GM12865 (cell line): ENCODE results near the gene TUBB.

Experiments used
- DNase-seq: peaks from one replicate; pipeline ENCODE4 v3.0.0; 2010; ENCODE audit warnings: low read depth
- H3K4me3 ChIP-seq: 2 replicates; pipeline ENCODE4 v1.5.1; 2011; ENCODE audit warnings: mild to moderate bottlenecking, low read depth, low read length, control low read depth
- TF ChIP-seq, protein P1 (sequence below): IDR thresholded peaks from 2 replicates; pipeline ENCODE4 v1.5.1; 2011; ENCODE audit warnings: low read length, control low read depth, low read depth, inconsistent platforms; ENCODE audit not compliant: insufficient read depth; ENCODE audit errors: missing control alignments

The TUBB gene

DNA sequence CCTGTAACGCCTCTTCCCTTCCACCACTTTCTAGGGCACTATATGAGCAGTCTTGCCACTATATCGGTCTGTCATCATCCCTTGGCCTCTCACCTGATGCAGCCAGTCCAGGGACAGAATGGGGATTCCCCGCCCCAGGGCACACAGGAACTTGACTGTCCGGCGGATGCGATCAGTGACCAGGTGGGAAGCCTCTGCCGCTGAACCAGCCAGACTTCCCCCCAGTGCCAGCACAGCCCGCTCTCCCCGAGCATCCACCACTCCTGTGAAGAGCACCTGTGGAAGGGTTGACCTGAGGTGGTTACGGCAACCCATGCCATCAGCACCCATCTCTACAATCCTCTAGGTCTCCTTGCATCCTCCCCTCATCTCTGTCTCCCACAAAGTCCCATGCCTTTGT, 17.1 kb upstream of the TUBB start:
- no peak for DNase-seq
- no peak overlapping the region for H3K4me3 ChIP-seq
- TF ChIP-seq, protein P1, sequence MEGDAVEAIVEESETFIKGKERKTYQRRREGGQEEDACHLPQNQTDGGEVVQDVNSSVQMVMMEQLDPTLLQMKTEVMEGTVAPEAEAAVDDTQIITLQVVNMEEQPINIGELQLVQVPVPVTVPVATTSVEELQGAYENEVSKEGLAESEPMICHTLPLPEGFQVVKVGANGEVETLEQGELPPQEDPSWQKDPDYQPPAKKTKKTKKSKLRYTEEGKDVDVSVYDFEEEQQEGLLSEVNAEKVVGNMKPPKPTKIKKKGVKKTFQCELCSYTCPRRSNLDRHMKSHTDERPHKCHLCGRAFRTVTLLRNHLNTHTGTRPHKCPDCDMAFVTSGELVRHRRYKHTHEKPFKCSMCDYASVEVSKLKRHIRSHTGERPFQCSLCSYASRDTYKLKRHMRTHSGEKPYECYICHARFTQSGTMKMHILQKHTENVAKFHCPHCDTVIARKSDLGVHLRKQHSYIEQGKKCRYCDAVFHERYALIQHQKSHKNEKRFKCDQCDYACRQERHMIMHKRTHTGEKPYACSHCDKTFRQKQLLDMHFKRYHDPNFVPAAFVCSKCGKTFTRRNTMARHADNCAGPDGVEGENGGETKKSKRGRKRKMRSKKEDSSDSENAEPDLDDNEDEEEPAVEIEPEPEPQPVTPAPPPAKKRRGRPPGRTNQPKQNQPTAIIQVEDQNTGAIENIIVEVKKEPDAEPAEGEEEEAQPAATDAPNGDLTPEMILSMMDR = no peak

DNA sequence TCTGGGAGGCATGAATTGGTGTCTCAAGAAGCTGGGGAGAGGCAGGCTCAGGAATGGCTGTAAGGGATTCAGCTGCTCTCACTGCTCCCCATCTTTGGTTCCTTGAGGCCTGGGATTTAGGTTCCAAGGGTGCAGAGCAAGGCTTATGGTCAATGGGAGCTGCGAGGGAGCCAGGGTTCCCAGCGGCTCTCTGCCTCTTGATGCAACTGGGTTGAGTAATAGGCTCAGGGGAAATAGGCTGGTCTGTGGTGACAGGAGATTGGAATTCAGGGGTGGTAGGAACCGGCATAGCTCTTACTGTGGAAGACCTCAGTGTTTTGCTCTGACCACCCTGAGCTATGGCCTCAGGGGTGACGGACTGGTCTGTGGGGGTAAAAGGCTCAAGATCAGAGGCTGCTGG, 16.3 kb upstream of the TUBB start:
- TF ChIP-seq, protein P1 = no peak
- DNase-seq = no peak
- H3K4me3 ChIP-seq = no peak overlapping the region

GRCh38 chr6:30705620-30706019, 14.5 kb upstream of the TUBB start:
- H3K4me3 ChIP-seq = no peak overlapping the region
- TF ChIP-seq, protein P1 = no peak
- no peak for DNase-seq

DNA sequence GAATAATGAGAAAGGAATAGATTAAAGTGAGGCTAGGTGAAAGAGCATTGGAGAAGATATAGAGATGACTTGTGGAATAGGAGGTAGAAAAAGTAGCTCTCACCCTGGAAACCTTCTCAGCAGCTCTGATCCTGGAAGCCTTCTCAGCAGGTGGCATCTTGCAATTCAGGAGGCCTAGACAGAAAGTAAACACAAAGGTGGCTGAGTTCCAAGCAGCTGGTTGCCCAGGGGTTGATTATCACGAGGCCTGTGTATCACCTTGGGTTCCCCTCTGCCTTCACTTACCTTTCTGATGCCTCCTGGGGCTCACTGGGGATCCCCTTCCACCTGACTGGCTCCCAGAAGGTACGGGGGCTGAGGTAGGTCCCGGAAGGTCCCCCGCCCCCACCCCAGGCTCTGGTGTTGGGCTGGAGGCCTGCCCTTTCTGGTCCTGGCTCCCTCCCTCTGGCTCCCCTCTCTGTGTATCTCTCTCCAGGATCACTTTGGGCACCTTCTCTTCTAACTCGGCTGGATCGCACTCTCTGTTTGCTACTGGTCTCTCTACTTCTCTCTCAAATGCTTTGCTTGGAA, 12.8 kb upstream of the TUBB start:
- no peak overlapping the region for H3K4me3 ChIP-seq
- TF ChIP-seq, protein P1 = no peak
- DNase-seq = no peak

DNA sequence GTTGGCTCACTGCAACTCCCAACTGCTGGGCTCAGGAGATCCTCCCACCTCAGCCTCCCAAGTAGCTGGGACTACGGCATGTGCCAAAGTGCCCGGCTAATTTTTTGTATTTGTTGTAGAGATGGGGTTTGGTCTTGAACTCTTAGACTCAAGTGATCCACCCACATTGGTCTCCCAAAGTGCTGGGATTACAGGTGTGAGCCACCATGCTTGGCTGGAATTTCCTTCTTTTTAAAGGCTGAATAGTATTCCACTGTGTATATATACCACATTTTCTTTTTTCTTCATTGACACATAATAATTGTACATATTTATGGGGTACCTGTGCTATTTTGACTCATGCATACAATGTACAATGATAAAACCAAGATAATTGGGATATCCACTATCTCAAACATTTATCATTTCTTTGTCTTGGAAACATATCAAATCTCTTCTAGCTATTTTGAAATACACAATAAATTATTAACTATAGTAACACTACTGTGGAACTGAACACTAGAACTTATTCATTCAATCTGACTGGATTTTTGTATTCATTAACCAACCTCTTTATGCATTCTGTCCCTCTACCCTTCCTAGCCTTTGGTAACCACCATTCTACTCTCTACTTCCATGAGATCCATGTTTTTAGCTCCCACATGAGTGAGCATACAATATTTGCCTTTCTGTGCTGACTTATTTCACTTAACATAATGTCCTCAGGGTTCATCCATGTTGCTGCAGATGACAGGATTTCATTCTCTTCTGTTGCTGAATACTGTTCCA, 10.9 kb upstream of the TUBB start:
- TF ChIP-seq, protein P1 = no peak
- DNase-seq = no peak
- no peak overlapping the region for H3K4me3 ChIP-seq

DNA sequence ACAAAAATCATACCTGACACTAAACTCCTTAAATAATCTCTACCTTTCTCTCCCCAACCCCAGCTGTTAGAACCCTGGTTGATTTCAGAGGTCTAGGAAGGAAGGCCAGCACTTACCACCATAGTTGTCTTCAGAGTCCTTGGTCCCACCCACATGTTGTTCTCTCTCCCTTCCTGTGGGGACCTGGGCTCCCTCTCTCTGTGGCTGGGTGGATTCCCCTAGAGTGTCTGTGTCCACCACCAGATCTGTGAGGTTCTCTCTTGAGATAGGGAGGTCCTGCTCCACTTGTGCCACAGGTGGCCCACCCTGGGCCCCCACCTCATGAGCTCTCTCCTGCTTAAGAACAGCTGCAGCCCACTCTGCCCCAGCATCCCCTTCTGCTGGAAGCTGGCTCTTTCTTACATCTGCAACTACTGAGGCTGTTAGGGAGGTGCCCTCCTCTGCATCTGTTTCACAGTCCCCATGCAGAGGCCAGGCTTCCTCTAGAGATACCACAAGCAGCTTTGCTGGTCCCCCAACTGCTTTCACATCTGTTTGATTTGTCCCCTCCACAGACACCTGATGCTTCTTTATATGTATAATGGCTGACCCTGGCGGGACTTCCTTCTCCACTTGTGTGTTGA, 8.3 kb upstream of the TUBB start:
- no peak overlapping the region for H3K4me3 ChIP-seq
- DNase-seq = peak; percentile 55
- TF ChIP-seq, protein P1 = no peak
